A549 (cell line): ENCODE measurements around the gene SLC22A23. TPM values are rescaled to one million over a fixed set of nuclear protein-coding genes. Genes with fewer than 3 reads are reported as not detected.

Experiments
- ATAC-seq, 2 experiments: fragments of 200-7000 bp in 1 of 2; fragments of >200 bp in 1 of 2; cut with Nextera tagmentation in 1 of 2; cut with Tn5 transposase in 1 of 2; 3 replicates each; pipeline versions ENCODE4 v1.8.0 to v1.9.1; 2018 to 2020; ENCODE audit warnings: mild to moderate bottlenecking in 1 of 2, moderate library complexity in 1 of 2
- CTCF ChIA-PET: fragments of 300-600 bp; sonication (Branson Sonifier 250); formaldehyde crosslinking; extraction: SDS; loops from one replicate; lab custom pipeline; 2021; ENCODE audit warnings: antibody characterized with exemption, inconsistent platforms; lab: Yijun Ruan, JAX
- POLR2A ChIA-PET: fragments of 350-600 bp; formaldehyde crosslinking; extraction: SDS; loops from one replicate; lab custom pipeline; 2021; ENCODE audit warnings: antibody characterized with exemption, inconsistent platforms; lab: Yijun Ruan, JAX
- DNase-seq, 2 experiments: peaks; one replicate each; pipeline versions ENCODE4 v3.0.0 to v3.0.0-alpha.2; 2011 to 2016; ENCODE audit warnings: low read depth in 1 of 2, low spot score in 1 of 2
- FAIRE-seq: peaks from 2 replicates; lab custom pipeline; 2011; peaks lifted over from hg19 to GRCh38; lab: Jason Lieb, UNC
- H3K27ac ChIP-seq, 2 experiments: fragments of >200 bp; sonication (Bioruptor Twin); formaldehyde crosslinking; 3 replicates each; pipeline ENCODE4 v1.5.1; 2016 to 2017
- H3K4me1 ChIP-seq: fragments of >200 bp; sonication (Bioruptor Twin); formaldehyde crosslinking; 3 replicates; pipeline ENCODE4 v1.6.1; 2016
- H3K4me2 ChIP-seq: fragments of >200 bp; sonication (Bioruptor Twin); formaldehyde crosslinking; 3 replicates; pipeline ENCODE4 v1.6.1; 2016
- H3K4me3 ChIP-seq: fragments of >200 bp; sonication (Bioruptor Twin); formaldehyde crosslinking; 3 replicates; pipeline ENCODE4 v1.5.1; 2016
- H3K9me3 ChIP-seq: fragments of >200 bp; sonication (Bioruptor Twin); formaldehyde crosslinking; 3 replicates; pipeline ENCODE4 v1.6.1; 2016
- BCL3 ChIP-seq: fragments of >200 bp; sonication (Bioruptor Twin); formaldehyde crosslinking; IDR thresholded peaks from 3 replicates; pipeline ENCODE4 v1.6.1; 2016
- CHD4 ChIP-seq: fragments of 200-600 bp; sonication (generic); IDR thresholded peaks from 2 replicates; pipeline ENCODE4 v1.6.1; 2016; ENCODE audit warnings: antibody characterized with exemption, mild to moderate bottlenecking, borderline replicate concordance
- E2F6 ChIP-seq: IDR thresholded peaks from 2 replicates; pipeline ENCODE4 v1.6.1; 2012; ENCODE audit warnings: low read depth, borderline replicate concordance
- EHF ChIP-seq: fragments of 250-450 bp; sonication (Bioruptor Pico); IDR thresholded peaks from 2 replicates; pipeline ENCODE4 v1.5.0; 2020; ENCODE audit warnings: mild to moderate bottlenecking
- EHMT2 ChIP-seq: fragments of 200-600 bp; sonication (generic); IDR thresholded peaks from 2 replicates; pipeline ENCODE4 v1.6.1; 2016; ENCODE audit warnings: antibody characterized with exemption, low read depth, mild to moderate bottlenecking, moderate library complexity
- ELK1 ChIP-seq: fragments of 150-350 bp; IDR thresholded peaks from 2 replicates; pipeline ENCODE4 v1.6.1; 2014; ENCODE audit warnings: low read depth, mild to moderate bottlenecking, low read length
- FOSB ChIP-seq: fragments of 250-450 bp; sonication (Bioruptor Pico); IDR thresholded peaks from 2 replicates; pipeline ENCODE4 v1.5.0; 2020; ENCODE audit warnings: mild to moderate bottlenecking, moderate library complexity
- FOSL2 ChIP-seq, 2 experiments: fragments of 450-650 bp in 1 of 2; fragments of >200 bp in 1 of 2; sonication (Bioruptor Twin) in 1 of 2; formaldehyde crosslinking; IDR thresholded peaks; 2 replicates each; pipeline versions ENCODE4 v1.5.0 to v1.6.1; 2016 to 2020; ENCODE audit warnings: mild to moderate bottlenecking in 1 of 2, moderate library complexity in 1 of 2
- FOXS1 ChIP-seq: fragments of 250-450 bp; sonication (Bioruptor Pico); IDR thresholded peaks from 2 replicates; pipeline ENCODE4 v1.5.0; 2020; ENCODE audit warnings: mild to moderate bottlenecking, moderate library complexity
- HEYL ChIP-seq: fragments of 250-450 bp; sonication (Bioruptor Pico); IDR thresholded peaks from 2 replicates; pipeline ENCODE4 v1.8.0; 2021; ENCODE audit warnings: mild to moderate bottlenecking, moderate library complexity
- HOXB5 ChIP-seq: fragments of 250-450 bp; sonication (Bioruptor Pico); IDR thresholded peaks from 2 replicates; pipeline ENCODE4 v1.5.0; 2020; ENCODE audit warnings: mild to moderate bottlenecking, moderate library complexity
- JUNB ChIP-seq: fragments of >200 bp; sonication (Bioruptor Twin); formaldehyde crosslinking; IDR thresholded peaks from 2 replicates; pipeline ENCODE4 v1.6.1; 2016
- MAX ChIP-seq: IDR thresholded peaks from 2 replicates; pipeline ENCODE4 v1.6.1; 2012
- MAZ ChIP-seq: fragments of 150-350 bp; IDR thresholded peaks from 2 replicates; pipeline ENCODE4 v1.6.1; 2014; ENCODE audit warnings: antibody characterized with exemption, low read depth, low read length, borderline replicate concordance
- MYC ChIP-seq: IDR thresholded peaks from 2 replicates; pipeline ENCODE4 v1.6.1; 2012; ENCODE audit warnings: mild to moderate bottlenecking, inconsistent platforms, low read length, improper control_type of control experiment, borderline replicate concordance
- NPAS2 ChIP-seq: fragments of 250-450 bp; sonication (Bioruptor Pico); IDR thresholded peaks from 2 replicates; pipeline ENCODE4 v1.8.0; 2022; ENCODE audit warnings: mild to moderate bottlenecking, moderate library complexity, borderline replicate concordance
- POLR2A ChIP-seq: IDR thresholded peaks from 2 replicates; pipeline ENCODE4 v1.6.1; 2012; ENCODE audit warnings: mild to moderate bottlenecking, low read length
- RAD21 ChIP-seq, 2 experiments: fragments of >200 bp in 1 of 2; sonication (Bioruptor Twin) in 1 of 2; formaldehyde crosslinking in 1 of 2; IDR thresholded peaks in 1 of 2; conservative IDR thresholded peaks in 1 of 2; 2 replicates in 1 of 2; 3 replicates in 1 of 2; pipeline ENCODE4 v1.6.1; 2012 to 2018; ENCODE audit warnings: inconsistent platforms in 1 of 2
- RARB ChIP-seq: fragments of 250-450 bp; sonication (Bioruptor Pico); IDR thresholded peaks from 2 replicates; pipeline ENCODE4 v1.8.0; 2021; ENCODE audit warnings: mild to moderate bottlenecking, moderate library complexity
- RCOR1 ChIP-seq: fragments of 150-350 bp; IDR thresholded peaks from 2 replicates; pipeline ENCODE4 v1.6.1; 2014; ENCODE audit warnings: antibody characterized with exemption, low read length, low read depth
- RFX5 ChIP-seq: fragments of 450-650 bp; IDR thresholded peaks from 2 replicates; pipeline ENCODE4 v1.7.1; 2014; ENCODE audit warnings: antibody characterized with exemption, mild to moderate bottlenecking, moderate library complexity
- RNF2 ChIP-seq: fragments of 200-600 bp; sonication (generic); IDR thresholded peaks from 2 replicates; pipeline ENCODE4 v1.6.1; 2016; ENCODE audit warnings: low read depth, mild to moderate bottlenecking, antibody characterized with exemption, moderate library complexity, borderline replicate concordance
- SREBF2 ChIP-seq: fragments of 450-650 bp; IDR thresholded peaks from 2 replicates; pipeline ENCODE4 v1.6.1; 2014; ENCODE audit warnings: mild to moderate bottlenecking, moderate library complexity
- ZC3H11A ChIP-seq: fragments of 450-650 bp; IDR thresholded peaks from 2 replicates; pipeline ENCODE4 v1.6.1; 2014; ENCODE audit warnings: antibody characterized with exemption, mild to moderate bottlenecking
- ZFP36 ChIP-seq: fragments of 450-650 bp; IDR thresholded peaks from 2 replicates; pipeline ENCODE4 v1.6.1; 2014; ENCODE audit warnings: borderline replicate concordance; ENCODE audit not compliant: partially characterized antibody
- ZNF302 ChIP-seq: fragments of 250-450 bp; sonication (Bioruptor Pico); IDR thresholded peaks from 2 replicates; pipeline ENCODE4 v1.9.0; 2021; ENCODE audit warnings: inconsistent platforms, mild to moderate bottlenecking, moderate library complexity
- ZSCAN20 ChIP-seq: fragments of 250-450 bp; sonication (Bioruptor Pico); IDR thresholded peaks from 2 replicates; pipeline ENCODE4 v1.8.0; 2022; ENCODE audit warnings: mild to moderate bottlenecking, moderate library complexity
- WGBS: methylation state at CpG from one replicate; pipeline ENCODE4 v1.1.6; 2017; ENCODE audit errors: missing lambda C conversion rate; 5-methylcytosine and 5-hydroxymethylcytosine counted together
- polyA plus RNA-seq, 4 experiments: library from polyadenylated mRNA; depleted of rRNA in 3 of 4; stranded (reverse); fragments of >200 nt; fragmentation: RNase III in 1 of 4; extraction: RNeasy Plus Mini Kit Qiagen cat#74134 plus additional on column Dnase treatment in 1 of 4; gene quantifications; 2 replicates in 3 of 4; 3 replicates in 1 of 4; pipeline ENCODE4 v1.2.3, GENCODE V29; 2011 to 2017

SLC22A23 gene
- polyA plus RNA-seq, 2 of the 4 experiments (the other 2 are of a cell fraction): 4.4 to 6.2 TPM

- TF ChIP-seq ELK1 (no peak), ZNF302 (CRISPR knock-in tag) (no peak), SREBF2 (no peak), FOXS1 (CRISPR knock-in tag) (no peak), ZC3H11A (no peak), RAD21 (conservative IDR thresholded peaks at IDR 0.05 in 1 of 2, IDR thresholded peaks at IDR 0.05 in 1 of 2) (no peak)
These were observed 117.0 kb downstream of the SLC22A23 start (continued) for GRCh38 chr6:3339811-3340210.

- H3K4me3 ChIP-seq: no peak overlapping the region
- no peaks in the 10 kb centered on the region for H3K9me3 ChIP-seq
- WGBS: 25% methylated on average over 12 of the region's 15 CpGs
- CTCF ChIA-PET: interaction anchor here (0.7 to 1.7 kb wide), 4 partner anchors 11 to 394 kb away, joined by 3 to 6 read pairs (median 4); no protein-coding TSS in a partner anchor
- ATAC-seq (peak; percentile 72 to 78; a peak in 5 of 6 replicates), DNase-seq (peak; percentile 29 to 70), FAIRE-seq (no peak)
- H3K4me1 ChIP-seq: peaks cover 21% of the 10 kb centered on the region
- POLR2A ChIA-PET: no interaction called here
- TF ChIP-seq EHMT2: no peak
- TF ChIP-seq ZFP36: no peak
- no peak for TF ChIP-seq RCOR1
- no peak for TF ChIP-seq ZC3H11A
- no peak for TF ChIP-seq RFX5
- TF ChIP-seq FOSL2 (IDR thresholded peaks at IDR 0.05): peak; percentile 19; the same call in 1 of the 2 replicates
- TF ChIP-seq FOSL2 (CRISPR knock-in tag; IDR thresholded peaks at IDR 0.05): peak; percentile 70
- TF ChIP-seq EHF (CRISPR knock-in tag): no peak
- no peak for TF ChIP-seq JUNB
- TF ChIP-seq BCL3: no peak
- TF ChIP-seq MAX: peak; percentile 14; the same call in 1 of the 2 replicates
- H3K4me2 ChIP-seq: peak overlapping the region; percentile 63
- H3K27ac ChIP-seq: peak overlapping the region; percentile 32 to 87; a peak in 5 of 6 replicates
These were observed 119.1 kb downstream of the SLC22A23 start for GRCh38 chr6:3337521-3338350.

GRCh38 chr6:3336859-3337515, 119.9 kb downstream of the SLC22A23 start:
- peak in 1 of 2 experiments; percentile 19; a peak in 1 of 6 replicates for ATAC-seq
- Histone ChIP-seq H3K9me3 (no peaks in the 10 kb centered on the region), H3K27ac (peak overlapping the region in 1 of 2 experiments; percentile 87; a peak in 3 of 6 replicates), H3K4me2 (no peak overlapping the region; the same call in 2 of the 3 replicates), H3K4me3 (no peak overlapping the region), H3K4me1 (peaks cover 21% of the 10 kb centered on the region)
- ChIA-PET POLR2A (no interaction called here), CTCF (interaction anchor here (0.7 to 1.7 kb wide), 4 partner anchors 11 to 45 kb away, joined by 3 to 6 read pairs (median 4); no protein-coding TSS in a partner anchor)
- no peak for DNase-seq
- FAIRE-seq: no peak
- 87% methylated on average over 3 of the region's 5 CpGs for WGBS
- no peak for TF ChIP-seq ELK1
- TF ChIP-seq RARB (CRISPR knock-in tag): no peak
- TF ChIP-seq HEYL (CRISPR knock-in tag): no peak
- no peak for TF ChIP-seq CHD4
- no peak for TF ChIP-seq MYC
- TF ChIP-seq SREBF2: no peak
- TF ChIP-seq EHMT2: no peak
- no peak for TF ChIP-seq ZSCAN20 (CRISPR knock-in tag)
- TF ChIP-seq HOXB5 (CRISPR knock-in tag): no peak
- TF ChIP-seq E2F6: no peak
- TF ChIP-seq POLR2A: no peak
- no peak for TF ChIP-seq RNF2
- TF ChIP-seq FOSB (CRISPR knock-in tag): no peak
- TF ChIP-seq MAZ: no peak
- TF ChIP-seq NPAS2 (CRISPR knock-in tag): no peak
